Upper lobe of left lung (tissue), 4 donors: ENCODE results near the gene PADI1.

Experiments
- CTCF ChIP-seq, 6 experiments: fragments of 450-650 bp in 4 of 6; fragments of 200-600 bp in 2 of 6; sonication (generic) in 2 of 6; IDR thresholded peaks; one replicate each; pipeline ENCODE4 v1.5.1; 2016 to 2019; ENCODE audit warnings: antibody characterized with exemption in 6 of 6
- POLR2A ChIP-seq, 4 donors: fragments of 450-650 bp; IDR thresholded peaks; one replicate each; pipeline ENCODE4 v1.5.1; 2016 to 2017; ENCODE audit warnings: antibody characterized with exemption in 4 of 4, mild to moderate bottlenecking in 2 of 4

GRCh38 chr1:17272646-17273045 is 67.7 kb downstream of the PADI1 start:
- TF ChIP-seq CTCF (IDR thresholded peaks at IDR 0.05) = no peak
- no peak for TF ChIP-seq POLR2A (IDR thresholded peaks at IDR 0.05)
